ENCODE measurements around the gene GSDMA.

Gene GSDMA

DNA sequence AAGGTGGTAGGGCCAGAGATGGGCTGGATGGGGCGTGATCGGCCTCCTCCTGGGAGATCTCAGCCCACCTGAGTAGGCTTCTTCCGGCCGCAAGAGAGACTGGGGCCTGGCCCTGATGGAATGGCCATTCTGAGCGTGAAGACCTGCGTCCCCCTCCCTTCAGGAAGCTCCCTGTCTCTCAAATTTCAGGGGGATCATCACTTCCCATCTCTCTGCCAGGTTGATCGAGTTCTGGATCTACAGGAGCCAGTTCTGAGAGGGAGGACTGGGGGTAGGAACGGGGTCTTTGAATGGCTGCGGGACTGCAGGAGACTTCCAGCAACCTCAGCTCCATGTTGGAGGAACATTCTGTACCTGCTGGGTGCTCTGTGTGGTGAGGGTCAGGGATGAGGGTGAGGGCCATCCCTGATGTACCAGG is 9.3 kb upstream of the GSDMA start:
- TF ChIP-seq CTCF (IDR thresholded peaks at IDR 0.05): no peak
- no peaks in the 10 kb centered on the region for H3K27me3 ChIP-seq (ENCODE audit: control insufficient read depth, insufficient read depth, low read length)
- no peaks in the 10 kb centered on the region for H3K79me2 ChIP-seq
- H3K4me2 ChIP-seq (ENCODE audit: low read length): peak overlapping the region; percentile 73
- H3K9ac ChIP-seq: no peak overlapping the region
- H3K9me3 ChIP-seq (ENCODE audit: control insufficient read depth, low read length): no peaks in the 10 kb centered on the region
- peak overlapping the region; percentile 54 for H3K4me3 ChIP-seq (ENCODE audit: low read depth, low read length)
- H2AFZ ChIP-seq: peak overlapping the region; percentile 97
- no peaks in the 10 kb centered on the region for H3K36me3 ChIP-seq (ENCODE audit: control insufficient read depth, insufficient read depth, low read length)
- peaks cover 8% of the 10 kb centered on the region for H3K4me1 ChIP-seq
- H3K27ac ChIP-seq: peak overlapping the region; percentile 71

GRCh38 chr17:39954876-39955275 is 7.9 kb upstream of the GSDMA start:
- H3K4me2 ChIP-seq (ENCODE audit: low read length): no peak overlapping the region
- H3K36me3 ChIP-seq (ENCODE audit: control insufficient read depth, insufficient read depth, low read length): no peaks in the 10 kb centered on the region
- no peak for TF ChIP-seq CTCF (IDR thresholded peaks at IDR 0.05)
- no peaks in the 10 kb centered on the region for H3K9me3 ChIP-seq (ENCODE audit: control insufficient read depth, low read length)
- H3K79me2 ChIP-seq: no peaks in the 10 kb centered on the region
- no peak overlapping the region for H3K4me3 ChIP-seq (ENCODE audit: low read depth, low read length)
- H2AFZ ChIP-seq: no peak overlapping the region
- H3K9ac ChIP-seq: no peak overlapping the region
- peaks cover 8% of the 10 kb centered on the region for H3K4me1 ChIP-seq
- H3K27me3 ChIP-seq (ENCODE audit: control insufficient read depth, insufficient read depth, low read length): no peaks in the 10 kb centered on the region
- no peak overlapping the region for H3K27ac ChIP-seq

DNA sequence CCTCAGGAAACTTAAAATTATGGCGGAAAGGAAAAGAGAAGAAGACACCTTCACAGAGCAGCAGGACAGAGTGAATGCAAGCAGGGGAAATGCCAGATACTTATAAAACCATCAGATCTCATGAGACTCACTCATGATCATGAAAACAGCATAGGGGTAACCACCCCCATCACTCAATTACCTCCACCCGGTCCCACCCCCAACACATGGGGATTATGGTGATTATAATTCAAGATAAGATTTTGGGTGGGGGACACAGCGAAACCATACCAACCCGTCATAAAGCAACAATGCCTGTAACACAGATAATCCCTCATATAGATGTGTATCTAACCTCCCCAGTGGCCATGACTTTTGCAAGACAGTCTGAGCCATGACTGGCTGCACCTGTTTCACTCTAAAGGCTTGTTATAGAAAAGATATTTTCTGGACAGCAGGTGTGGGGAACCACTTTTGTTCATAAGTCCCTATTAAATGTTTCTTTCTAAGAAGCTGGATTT is 7.0 kb upstream of the GSDMA start:
- TF ChIP-seq CTCF (IDR thresholded peaks at IDR 0.05): no peak
- Histone ChIP-seq H2AFZ (no peak overlapping the region), H3K4me2 (ENCODE audit: low read length) (no peak overlapping the region), H3K79me2 (no peaks in the 10 kb centered on the region), H3K4me3 (ENCODE audit: low read depth, low read length) (no peak overlapping the region), H3K27me3 (ENCODE audit: control insufficient read depth, insufficient read depth, low read length) (no peaks in the 10 kb centered on the region), H3K36me3 (ENCODE audit: control insufficient read depth, insufficient read depth, low read length) (no peaks in the 10 kb centered on the region), H3K9ac (no peak overlapping the region), H3K9me3 (ENCODE audit: control insufficient read depth, low read length) (no peaks in the 10 kb centered on the region), H3K4me1 (peaks cover 8% of the 10 kb centered on the region), H3K27ac (no peak overlapping the region)

GRCh38 chr17:39960524-39961041 is 2.2 kb upstream of the GSDMA start:
- H3K36me3 ChIP-seq (ENCODE audit: control insufficient read depth, insufficient read depth, low read length): no peaks in the 10 kb centered on the region
- H3K4me1 ChIP-seq: no peaks in the 10 kb centered on the region
- H3K27ac ChIP-seq: no peak overlapping the region
- no peak overlapping the region for H3K4me3 ChIP-seq (ENCODE audit: low read depth, low read length)
- no peaks in the 10 kb centered on the region for H3K79me2 ChIP-seq
- H3K9me3 ChIP-seq (ENCODE audit: control insufficient read depth, low read length): no peaks in the 10 kb centered on the region
- no peak overlapping the region for H3K9ac ChIP-seq
- H2AFZ ChIP-seq: no peak overlapping the region
- H3K4me2 ChIP-seq (ENCODE audit: low read length): no peak overlapping the region
- no peaks in the 10 kb centered on the region for H3K27me3 ChIP-seq (ENCODE audit: control insufficient read depth, insufficient read depth, low read length)
- TF ChIP-seq CTCF (IDR thresholded peaks at IDR 0.05): no peak

DNA sequence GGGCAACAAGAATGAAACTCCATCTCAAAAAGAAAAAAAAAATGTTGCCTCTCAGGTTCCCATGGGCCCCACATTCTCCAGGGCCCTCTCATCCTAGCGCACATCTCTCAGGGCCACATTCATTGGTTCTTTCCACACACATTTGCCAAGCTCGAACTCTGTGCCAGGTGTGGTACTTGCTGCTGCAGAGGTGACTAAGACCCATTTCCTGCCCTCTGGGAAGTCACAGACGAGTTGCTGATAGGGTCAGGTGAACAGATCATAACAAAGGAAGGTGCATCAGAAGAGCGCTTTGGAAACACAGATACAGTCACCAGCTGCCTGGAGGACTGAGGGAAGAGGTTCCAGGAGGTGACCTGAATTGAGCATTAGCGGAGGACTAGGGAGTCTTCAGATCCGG is 1.0 kb downstream of the GSDMA start:
- Histone ChIP-seq H3K4me3 (ENCODE audit: low read depth, low read length) (no peak overlapping the region), H3K27ac (no peak overlapping the region), H2AFZ (no peak overlapping the region), H3K4me2 (ENCODE audit: low read length) (no peak overlapping the region), H3K9ac (no peak overlapping the region), H3K79me2 (no peaks in the 10 kb centered on the region), H3K9me3 (ENCODE audit: control insufficient read depth, low read length) (no peaks in the 10 kb centered on the region), H3K4me1 (peaks cover 4% of the 10 kb centered on the region), H3K27me3 (ENCODE audit: control insufficient read depth, insufficient read depth, low read length) (no peaks in the 10 kb centered on the region), H3K36me3 (ENCODE audit: control insufficient read depth, insufficient read depth, low read length) (no peaks in the 10 kb centered on the region)
- no peak for TF ChIP-seq CTCF (IDR thresholded peaks at IDR 0.05)

Measured in parathyroid adenoma (tissue), 2 donors.